Activated CD4-positive, CD25-positive, alpha-beta regulatory T cell treated with anti-CD3 and anti-CD28 coated beads, Interleukin-2, amount 50 U/mL, for 16 hours (primary cell): ENCODE measurements around the gene DGKQ.
A peak's percentile ranks its signal among the peaks of the same experiment; 100 is the strongest.
"Not testable (repeated sequence)": the region's sequence is repeated elsewhere in the genome, so short reads cannot be mapped to it uniquely, and the experiment has no call there.

Source experiments
- DNase-seq: peaks from one replicate; pipeline ENCODE4 v3.0.0-alpha.2; 2020; ENCODE audit warnings: low read depth, low spot score

The DGKQ gene

GRCh38 chr4:1010395-1011021, 37.1 kb upstream of the DGKQ start:
- DNase-seq = peak; percentile 30

GRCh38 chr4:1009542-1010394, 36.4 kb upstream of the DGKQ start:
- peak; percentile 61 for DNase-seq

- DNase-seq = no peak
Measured at GRCh38 chr4:1008840-1009541, 35.6 kb upstream of the DGKQ start.

GRCh38 chr4:1006856-1007255, 33.5 kb upstream of the DGKQ start:
- DNase-seq = no peak

GRCh38 chr4:1004557-1005485, 31.5 kb upstream of the DGKQ start:
- no peak for DNase-seq

- DNase-seq = no peak
Measured at GRCh38 chr4:1004071-1004418, 30.7 kb upstream of the DGKQ start.

GRCh38 chr4:1003271-1004070, 30.1 kb upstream of the DGKQ start:
- no peak for DNase-seq

- no peak for DNase-seq
Measured at GRCh38 chr4:1002631-1003251, 29.4 kb upstream of the DGKQ start.

- no peak for DNase-seq
Measured at GRCh38 chr4:1002131-1002630, 28.8 kb upstream of the DGKQ start.

- no peak for DNase-seq
Measured at GRCh38 chr4:1001561-1002130, 28.3 kb upstream of the DGKQ start.

GRCh38 chr4:1000686-1001260, 27.4 kb upstream of the DGKQ start:
- no peak for DNase-seq

- DNase-seq = no peak
Measured at GRCh38 chr4:999882-1000425, 26.6 kb upstream of the DGKQ start.

- not testable (repeated sequence) for DNase-seq
Measured at GRCh38 chr4:999240-999863, 26.0 kb upstream of the DGKQ start.

GRCh38 chr4:998096-998691, 24.8 kb upstream of the DGKQ start:
- DNase-seq = no peak

- no peak for DNase-seq
Measured at GRCh38 chr4:997375-998071, 24.2 kb upstream of the DGKQ start.

- no peak for DNase-seq
Measured at GRCh38 chr4:996997-997374, 23.6 kb upstream of the DGKQ start.
